ENCODE data around the gene STX1A.

The STX1A gene

GRCh38 chr7:73758581-73759138 lies 39.2 kb upstream of the STX1A start:
- in situ Hi-C loops (cut with HindIII; ENCODE audit: low sequenced_read_pairs) = no loop called here

GRCh38 chr7:73749931-73750776 lies 30.7 kb upstream of the STX1A start:
- in situ Hi-C loops (cut with HindIII; ENCODE audit: low sequenced_read_pairs) = no loop called here
- H3K4me3 ChIP-seq (ENCODE audit: low read depth, low read length) = no peak overlapping the region
- DNase-seq (ENCODE audit: low read depth, low spot score) = no peak
- TF ChIP-seq CTCF (IDR thresholded peaks at IDR 0.05; ENCODE audit: low read depth, low read length) = no peak

More at GRCh38 chr7:73758581-73759138, 39.2 kb upstream of the STX1A start:
- TF ChIP-seq CTCF (IDR thresholded peaks at IDR 0.05; ENCODE audit: low read depth, low read length) = no peak
- DNase-seq (ENCODE audit: low read depth, low spot score) = no peak
- no peak overlapping the region for H3K4me3 ChIP-seq (ENCODE audit: low read depth, low read length)

GRCh38 chr7:73746378-73746777 lies 26.9 kb upstream of the STX1A start:
- no peak overlapping the region for H3K4me3 ChIP-seq (ENCODE audit: low read depth, low read length)
- TF ChIP-seq CTCF (IDR thresholded peaks at IDR 0.05; ENCODE audit: low read depth, low read length) = no peak
- DNase-seq (ENCODE audit: low read depth, low spot score) = no peak
- in situ Hi-C loops (cut with HindIII; ENCODE audit: low sequenced_read_pairs) = no loop called here

- H3K4me3 ChIP-seq (ENCODE audit: low read depth, low read length) = no peak overlapping the region
- peak; percentile 20 for DNase-seq (ENCODE audit: low read depth, low spot score)
- no peak for TF ChIP-seq CTCF (IDR thresholded peaks at IDR 0.05; ENCODE audit: low read depth, low read length)
- in situ Hi-C loops (cut with HindIII; ENCODE audit: low sequenced_read_pairs) = no loop called here
Measured at GRCh38 chr7:73742753-73743641, 23.5 kb upstream of the STX1A start.

GRCh38 chr7:73742338-73742752 lies 22.9 kb upstream of the STX1A start:
- H3K4me3 ChIP-seq (ENCODE audit: low read depth, low read length) = no peak overlapping the region
- in situ Hi-C loops (cut with HindIII; ENCODE audit: low sequenced_read_pairs) = no loop called here
- TF ChIP-seq CTCF (IDR thresholded peaks at IDR 0.05; ENCODE audit: low read depth, low read length) = no peak
- DNase-seq (ENCODE audit: low read depth, low spot score) = no peak

GRCh38 chr7:73741600-73741999 lies 22.1 kb upstream of the STX1A start:
- no peak for DNase-seq (ENCODE audit: low read depth, low spot score)
- in situ Hi-C loops (cut with HindIII; ENCODE audit: low sequenced_read_pairs) = no loop called here
- TF ChIP-seq CTCF (IDR thresholded peaks at IDR 0.05; ENCODE audit: low read depth, low read length) = no peak
- H3K4me3 ChIP-seq (ENCODE audit: low read depth, low read length) = no peak overlapping the region

All from astrocyte of the spinal cord (primary cell).